HG03064 (cell line): ENCODE measurements around the gene SKA2.
A peak's percentile ranks its signal among the peaks of the same experiment; 100 is the strongest.
"Not testable (repeated sequence)": the region's sequence is repeated elsewhere in the genome, so short reads cannot be mapped to it uniquely, and the experiment has no call there.

Experiments used
- ATAC-seq: cut with Tn5 transposase; IDR thresholded peaks from one replicate; pipeline ENCODE4 v1.9.1; 2021; ENCODE audit warnings: low read depth; ENCODE audit not compliant: unreplicated experiment

Gene SKA2

GRCh38 chr17:59152925-59153324, 2.1 kb downstream of the SKA2 start:
- no peak for ATAC-seq

- no peak for ATAC-seq
Observed at GRCh38 chr17:59151591-59151990, 3.4 kb downstream of the SKA2 start.

GRCh38 chr17:59151006-59151405, 4.0 kb downstream of the SKA2 start:
- no peak for ATAC-seq

GRCh38 chr17:59149841-59150511, 5.0 kb downstream of the SKA2 start:
- no peak for ATAC-seq

- no peak for ATAC-seq
Observed at GRCh38 chr17:59149051-59149450, 5.9 kb downstream of the SKA2 start.

- no peak for ATAC-seq
Observed at GRCh38 chr17:59145571-59146096, 9.4 kb downstream of the SKA2 start.

GRCh38 chr17:59141860-59142259, 13.1 kb downstream of the SKA2 start:
- ATAC-seq, result no peak

GRCh38 chr17:59139939-59140338, 15.0 kb downstream of the SKA2 start:
- ATAC-seq, result no peak

GRCh38 chr17:59138339-59138738, 16.6 kb downstream of the SKA2 start:
- not testable (repeated sequence) for ATAC-seq

- no peak for ATAC-seq
Observed at GRCh38 chr17:59131131-59131530, 23.9 kb downstream of the SKA2 start.

GRCh38 chr17:59129814-59130213, 25.2 kb downstream of the SKA2 start:
- ATAC-seq, result no peak

GRCh38 chr17:59126809-59127417, 28.1 kb downstream of the SKA2 start:
- no peak for ATAC-seq

GRCh38 chr17:59124665-59125064, 30.3 kb downstream of the SKA2 start:
- ATAC-seq, result no peak

GRCh38 chr17:59121901-59122480, 33.0 kb downstream of the SKA2 start:
- no peak for ATAC-seq

GRCh38 chr17:59115474-59115873, 39.5 kb downstream of the SKA2 start:
- ATAC-seq, result no peak

GRCh38 chr17:59111539-59111938, 43.4 kb downstream of the SKA2 start:
- no peak for ATAC-seq

- no peak for ATAC-seq
Observed at GRCh38 chr17:59110973-59111372, 44.0 kb downstream of the SKA2 start.

- ATAC-seq, result no peak
Observed at GRCh38 chr17:59108400-59109102, 46.4 kb downstream of the SKA2 start.

GRCh38 chr17:59107306-59107670, 47.7 kb downstream of the SKA2 start:
- ATAC-seq, result no peak

- ATAC-seq, result peak; percentile 91
Observed at GRCh38 chr17:59106463-59107305, 48.3 kb downstream of the SKA2 start, which contains the start of gene TRIM37. Gene TRIM37, minus strand, starts transcription at chr17:59106880. Its CDS starts 419 bp downstream, at chr17:59106461.
